NT2/D1 (cell line): ENCODE measurements around the gene CRYGB.
"Not testable (repeated sequence)": the region's sequence is repeated elsewhere in the genome, so short reads cannot be mapped to it uniquely, and the experiment has no call there.

ENCODE experiments used
- DNase-seq: peaks from one replicate; pipeline ENCODE4 v3.0.0-alpha.2; 2011; ENCODE audit warnings: low read depth, low spot score
- H3K27me3 ChIP-seq: 2 replicates; pipeline ENCODE4 v1.6.0; 2011; ENCODE audit warnings: mild to moderate bottlenecking; ENCODE audit not compliant: insufficient read length, insufficient read depth
- H3K36me3 ChIP-seq: 2 replicates; pipeline ENCODE4 v1.6.1; 2011; ENCODE audit warnings: mild to moderate bottlenecking, low read length, mixed read lengths; ENCODE audit not compliant: insufficient read depth, insufficient read length
- H3K4me1 ChIP-seq: 2 replicates; pipeline ENCODE4 v1.5.1; 2011; ENCODE audit not compliant: insufficient read depth, insufficient read length
- H3K4me3 ChIP-seq: 2 replicates; pipeline ENCODE4 v1.5.1; 2011; ENCODE audit warnings: low read depth; ENCODE audit not compliant: insufficient read length
- H3K9ac ChIP-seq: 2 replicates; pipeline ENCODE4 v1.6.0; 2011; ENCODE audit warnings: low read depth; ENCODE audit not compliant: insufficient read length
- H3K9me3 ChIP-seq: 2 replicates; pipeline ENCODE4 v1.5.1; 2011; ENCODE audit warnings: mild to moderate bottlenecking, low read length; ENCODE audit not compliant: insufficient read depth
- SUZ12 ChIP-seq: IDR thresholded peaks from 2 replicates; pipeline ENCODE4 v1.6.1; 2011; ENCODE audit not compliant: insufficient read length, insufficient read depth; ENCODE audit errors: extremely low read depth
- YY1 ChIP-seq: IDR thresholded peaks from 2 replicates; pipeline ENCODE4 v1.6.1; 2011; ENCODE audit not compliant: insufficient read length, insufficient read depth
- ZNF274 ChIP-seq: IDR thresholded peaks from 2 replicates; pipeline ENCODE4 v1.6.1; 2011; ENCODE audit warnings: mild to moderate bottlenecking, low read depth, low read length

Gene CRYGB

GRCh38 chr2:208148803-208149202 is 2.8 kb upstream of the CRYGB start:
- Histone ChIP-seq H3K9ac (no peak overlapping the region), H3K4me1 (no peaks in the 10 kb centered on the region), H3K36me3 (no peaks in the 10 kb centered on the region), H3K9me3 (0 out of 2 replicates have a peak, but pooled peaks cover 6% of the 10 kb centered on the region), H3K4me3 (no peak overlapping the region), H3K27me3 (no peaks in the 10 kb centered on the region)
- TF ChIP-seq YY1 = no peak
- no peak for TF ChIP-seq SUZ12
- no peak for TF ChIP-seq ZNF274
- DNase-seq = no peak

- no peak for DNase-seq
- no peaks in the 10 kb centered on the region for H3K27me3 ChIP-seq
- TF ChIP-seq SUZ12 (no peak), ZNF274 (no peak), YY1 (no peak)
- H3K4me1 ChIP-seq = no peaks in the 10 kb centered on the region
- H3K9me3 ChIP-seq = 0 out of 2 replicates have a peak, but pooled peaks cover 6% of the 10 kb centered on the region
- H3K9ac ChIP-seq = no peak overlapping the region
- H3K4me3 ChIP-seq = no peak overlapping the region
- H3K36me3 ChIP-seq = no peaks in the 10 kb centered on the region
Observed at GRCh38 chr2:208147759-208148158, 1.8 kb upstream of the CRYGB start.

DNA sequence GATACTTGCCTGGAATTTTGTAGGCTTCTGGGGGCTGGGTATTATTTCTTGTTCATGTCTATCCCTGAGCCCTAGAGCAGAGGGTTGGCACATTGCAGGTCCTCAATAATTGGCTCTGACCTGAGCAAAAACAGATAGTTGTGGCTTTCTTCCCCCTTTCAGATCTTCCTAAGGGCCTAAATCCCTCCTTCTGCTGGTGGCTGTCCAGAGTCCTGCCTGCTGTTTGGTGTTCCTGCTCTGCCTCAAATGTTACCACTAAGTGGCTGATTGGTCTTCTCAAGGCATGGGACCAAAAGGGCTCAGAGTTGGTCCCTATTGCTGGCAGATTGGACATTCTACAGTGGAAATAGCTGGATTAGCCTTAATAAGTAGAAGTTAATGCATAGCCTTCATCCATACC is 1.1 kb upstream of the CRYGB start:
- Histone ChIP-seq H3K36me3 (no peaks in the 10 kb centered on the region), H3K9me3 (0 out of 2 replicates have a peak, but pooled peaks cover 5% of the 10 kb centered on the region), H3K9ac (no peak overlapping the region), H3K4me1 (no peaks in the 10 kb centered on the region), H3K27me3 (no peaks in the 10 kb centered on the region), H3K4me3 (no peak overlapping the region)
- no peak for TF ChIP-seq SUZ12
- no peak for TF ChIP-seq ZNF274
- TF ChIP-seq YY1 = no peak
- DNase-seq = no peak

DNA sequence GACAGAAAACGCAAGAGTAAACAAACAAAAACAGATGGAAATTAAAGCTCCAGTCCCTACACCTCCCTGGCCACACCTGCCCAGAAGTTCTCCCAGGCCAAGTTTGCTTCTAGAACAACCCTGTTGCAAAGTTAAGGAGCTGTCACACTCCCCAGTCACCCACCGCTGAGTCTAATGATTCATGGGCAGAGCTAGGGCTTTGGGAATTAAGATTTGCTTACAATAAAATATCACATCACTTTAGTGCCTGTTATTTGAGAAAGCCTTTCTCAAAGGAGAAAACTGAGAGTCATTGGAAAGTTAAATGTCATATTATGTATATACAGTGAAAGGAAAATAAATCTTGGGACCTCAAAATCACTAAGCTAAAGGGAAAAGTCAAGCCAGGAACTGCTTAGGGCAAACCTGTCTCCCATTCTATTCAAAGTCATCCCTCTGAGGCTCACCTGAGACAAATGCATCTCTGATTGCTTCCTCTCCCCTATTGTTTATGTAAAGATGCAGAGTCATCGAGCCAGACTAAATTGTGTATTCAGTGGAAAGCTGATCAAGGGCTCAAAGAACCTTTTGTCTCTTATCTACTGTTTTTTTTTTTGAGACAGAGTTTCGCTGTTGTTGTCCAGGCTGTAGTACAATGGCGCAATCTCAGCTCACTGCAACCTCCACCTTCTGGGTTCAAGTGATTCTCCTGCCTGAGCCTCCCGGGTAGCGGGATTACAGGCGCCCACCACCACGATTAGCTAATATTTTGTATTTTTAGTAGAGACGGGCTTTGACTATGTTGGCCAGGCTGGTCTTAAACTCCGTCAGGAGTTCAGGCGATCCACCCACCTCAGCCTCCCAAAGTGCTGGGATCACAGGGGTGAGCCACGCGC is 2.8 kb downstream of the CRYGB start:
- no peaks in the 10 kb centered on the region for H3K27me3 ChIP-seq
- no peaks in the 10 kb centered on the region for H3K4me1 ChIP-seq
- no peak for TF ChIP-seq YY1
- no peak for TF ChIP-seq ZNF274
- TF ChIP-seq SUZ12 = no peak
- no peaks in the 10 kb centered on the region for H3K36me3 ChIP-seq
- no peak overlapping the region for H3K9ac ChIP-seq
- H3K4me3 ChIP-seq = no peak overlapping the region
- DNase-seq = no peak
- H3K9me3 ChIP-seq = no peaks in the 10 kb centered on the region; the same call in 1 of the 2 replicates

DNA sequence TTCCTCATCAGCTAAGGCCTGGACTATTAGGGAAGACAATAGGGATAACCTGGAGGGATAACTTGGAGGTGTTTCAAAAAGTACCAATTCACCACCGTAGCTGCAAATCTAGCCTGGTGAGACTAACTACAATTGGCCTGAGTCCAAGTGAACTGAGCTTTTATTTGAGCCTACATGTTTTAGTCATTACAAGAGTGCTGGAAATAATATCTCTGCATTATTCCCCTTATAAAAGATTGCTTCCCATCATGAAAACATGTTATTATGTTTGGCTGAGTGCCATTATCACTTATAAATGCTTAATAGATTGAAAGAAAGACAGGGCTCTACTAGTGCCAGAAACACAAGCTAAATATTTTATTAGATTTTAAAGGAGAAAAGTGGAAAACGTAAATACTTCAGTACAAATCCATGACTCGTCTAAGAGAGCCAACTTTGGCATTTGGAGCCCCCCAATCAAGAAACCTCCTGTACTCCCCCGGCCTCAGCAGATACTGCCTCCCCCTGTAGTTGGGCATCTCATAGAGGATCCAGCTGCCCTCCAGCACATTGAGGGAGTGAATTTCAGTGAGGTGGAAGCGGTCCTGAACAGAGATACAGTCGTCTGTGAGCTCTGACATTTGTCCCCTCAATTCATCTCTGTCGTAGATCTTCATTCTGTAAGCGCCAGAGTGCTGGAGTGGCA is 3.6 kb downstream of the CRYGB start:
- no peaks in the 10 kb centered on the region; the same call in 1 of the 2 replicates for H3K9me3 ChIP-seq
- no peaks in the 10 kb centered on the region for H3K4me1 ChIP-seq
- no peaks in the 10 kb centered on the region for H3K27me3 ChIP-seq
- no peak overlapping the region for H3K4me3 ChIP-seq
- H3K36me3 ChIP-seq = no peaks in the 10 kb centered on the region
- no peak overlapping the region for H3K9ac ChIP-seq
- TF ChIP-seq YY1 (no peak), SUZ12 (no peak), ZNF274 (no peak)
- no peak for DNase-seq

GRCh38 chr2:208139447-208139846 is 6.5 kb downstream of the CRYGB start:
- Histone ChIP-seq H3K36me3 (no peaks in the 10 kb centered on the region), H3K27me3 (no peaks in the 10 kb centered on the region), H3K9me3 (no peaks in the 10 kb centered on the region; the same call in 1 of the 2 replicates), H3K4me3 (no peak overlapping the region), H3K9ac (no peak overlapping the region), H3K4me1 (peaks cover 3% of the 10 kb centered on the region)
- TF ChIP-seq SUZ12 (no peak), YY1 (no peak), ZNF274 (no peak)
- DNase-seq = no peak

DNA sequence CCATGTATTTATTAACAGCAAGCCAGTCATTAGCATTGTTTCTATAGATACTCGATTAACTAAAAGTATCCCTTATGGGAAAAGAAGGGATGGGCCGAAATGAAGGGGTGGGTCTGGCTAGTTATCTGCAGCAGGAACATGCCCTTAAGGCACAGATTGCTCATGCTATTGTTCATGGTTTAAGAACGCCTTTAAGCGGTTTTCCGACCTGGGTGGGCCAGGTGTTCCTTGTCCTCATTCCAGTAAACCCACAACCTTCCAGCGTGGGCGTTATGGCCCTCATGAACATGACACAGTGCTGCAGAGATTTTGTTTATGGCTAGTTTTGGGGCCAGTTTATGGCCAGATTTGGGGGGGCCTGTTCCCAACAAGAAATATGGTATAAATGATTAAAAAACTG is 7.6 kb downstream of the CRYGB start:
- not testable (repeated sequence) for H3K36me3 ChIP-seq, H3K27me3 ChIP-seq, DNase-seq, H3K9me3 ChIP-seq, H3K4me1 ChIP-seq, H3K4me3 ChIP-seq, H3K9ac ChIP-seq
